GM23248 (cell line): ENCODE data around the gene PAFAH1B2. TPM values are rescaled to one million over a fixed set of nuclear protein-coding genes. Genes with fewer than 3 reads are reported as not detected.

Source experiments
- DNase-seq: peaks from one replicate; pipeline ENCODE4 v3.0.0-alpha.2; 2015
- H2AFZ ChIP-seq: fragments of 200-600 bp; sonication (generic); 2 replicates; pipeline ENCODE4 v1.6.1; 2016; ENCODE audit warnings: antibody characterized with exemption
- H3F3A ChIP-seq: fragments of 200-600 bp; sonication (generic); 2 replicates; pipeline ENCODE4 v1.6.1; 2016; ENCODE audit warnings: mild to moderate bottlenecking, antibody characterized with exemption, mixed run types; ENCODE audit not compliant: insufficient read depth
- H3K27ac ChIP-seq: fragments of 200-600 bp; sonication (generic); 2 replicates; pipeline ENCODE4 v1.5.1; 2016; ENCODE audit warnings: mild to moderate bottlenecking
- H3K27me3 ChIP-seq: fragments of 200-600 bp; sonication (generic); replicated peaks from 2 replicates; pipeline ENCODE4 v1.6.1; 2016; ENCODE audit warnings: mild to moderate bottlenecking; ENCODE audit not compliant: insufficient read depth
- H3K36me3 ChIP-seq: fragments of 200-600 bp; sonication (generic); 2 replicates; pipeline ENCODE4 v1.6.1; 2016; ENCODE audit warnings: low read depth, mild to moderate bottlenecking
- H3K4me1 ChIP-seq: fragments of 200-600 bp; sonication (generic); 2 replicates; pipeline ENCODE4 v1.6.1; 2016; ENCODE audit warnings: mild to moderate bottlenecking; ENCODE audit not compliant: insufficient read depth
- H3K4me2 ChIP-seq: fragments of 200-600 bp; sonication (generic); one replicate; pipeline ENCODE4 v1.6.1; 2016; ENCODE audit warnings: mild to moderate bottlenecking; ENCODE audit not compliant: unreplicated experiment
- H3K4me3 ChIP-seq: fragments of 200-600 bp; sonication (generic); 2 replicates; pipeline ENCODE4 v1.5.1; 2016; ENCODE audit warnings: mild to moderate bottlenecking
- H3K79me2 ChIP-seq: fragments of 200-600 bp; sonication (generic); 2 replicates; pipeline ENCODE4 v1.6.1; 2016; ENCODE audit warnings: mild to moderate bottlenecking; ENCODE audit not compliant: insufficient read depth
- H3K9ac ChIP-seq: fragments of 200-600 bp; sonication (generic); 2 replicates; pipeline ENCODE4 v1.6.1; 2016; ENCODE audit warnings: mild to moderate bottlenecking
- H3K9me2 ChIP-seq: fragments of 200-600 bp; sonication (generic); 2 replicates; pipeline ENCODE4 v1.6.1; 2016; ENCODE audit warnings: mixed run types, mild to moderate bottlenecking, moderate library complexity; ENCODE audit not compliant: insufficient read depth
- H3K9me3 ChIP-seq: fragments of 200-600 bp; sonication (generic); one replicate; pipeline ENCODE4 v1.6.1; 2017; ENCODE audit warnings: low read depth
- H4K20me1 ChIP-seq: fragments of 200-600 bp; sonication (generic); 2 replicates; pipeline ENCODE4 v1.6.0; 2016; ENCODE audit not compliant: insufficient read depth
- EZH2 ChIP-seq: fragments of 200-600 bp; sonication (generic); IDR thresholded peaks from 2 replicates; pipeline ENCODE4 v1.6.1; 2018; ENCODE audit warnings: antibody characterized with exemption, mild to moderate bottlenecking; ENCODE audit not compliant: insufficient read depth, poor library complexity, severe bottlenecking
- EZH2phosphoT487 ChIP-seq: fragments of 200-600 bp; sonication (generic); IDR thresholded peaks from 2 replicates; pipeline ENCODE4 v1.6.1; 2018; ENCODE audit warnings: antibody characterized with exemption, moderate library complexity, mild to moderate bottlenecking, low read depth; ENCODE audit not compliant: insufficient read depth
- WGBS, 2 experiments: methylation state at CpG; one replicate each; pipeline ENCODE4 v1.1.6; 2015 to 2017; ENCODE audit warnings: low lambda C conversion rate in 2 of 2, low coverage in 1 of 2; ENCODE audit errors: missing lambda C conversion rate in 2 of 2; 5-methylcytosine and 5-hydroxymethylcytosine counted together
- in situ Hi-C: fragments of 300-500 bp; cut with MboI; formaldehyde crosslinking; loops from 2 replicates; pipeline ENCODE4 v1.15.0; 2020
- polyA plus RNA-seq: library from polyadenylated mRNA; unstranded; fragments of >200 nt; fragmentation: Nextera tagmentation; extraction: Ambion mirVana; gene quantifications from 2 replicates; pipeline ENCODE4 v1.2.1, GENCODE V29; 2016
- total RNA-seq: library from RNA; depleted of rRNA; stranded (reverse); fragments of >200 nt; shearing (Covaris generic); gene quantifications from 2 replicates; pipeline ENCODE4 v1.2.3, GENCODE V29; 2014

Gene PAFAH1B2
- total and polyA plus RNA-seq, 2 experiments from 2014 or later = 116 to 140 TPM

- H3K4me3 ChIP-seq = peak overlapping the region; percentile 87
- H3K79me2 ChIP-seq = peaks cover 64% of the 10 kb centered on the region
- DNase-seq = no peak
- 0 out of 2 replicates have a peak, but pooled peaks cover 1% of the 10 kb centered on the region for H4K20me1 ChIP-seq
- 73 to 97% methylated on average over 3 to 4 of the region's 4 CpGs for WGBS, 2 experiments
- peak overlapping the region; percentile 53 for H3K27ac ChIP-seq
- no peaks in the 10 kb centered on the region for H3K36me3 ChIP-seq
- in situ Hi-C loops = no loop called here
- no peaks in the 10 kb centered on the region for H3K9me2 ChIP-seq
- peaks cover 31% of the 10 kb centered on the region for H3K4me1 ChIP-seq
- H3K9me3 ChIP-seq = no peaks in the 10 kb centered on the region
- H3F3A ChIP-seq = peaks cover 32% of the 10 kb centered on the region
- H3K9ac ChIP-seq = peak overlapping the region; percentile 79
- H3K4me2 ChIP-seq = peak overlapping the region; percentile 78
- no peaks in the 10 kb centered on the region for H3K27me3 ChIP-seq
- no peak for TF ChIP-seq EZH2phosphoT487
- no peak for TF ChIP-seq EZH2
- H2AFZ ChIP-seq = peak overlapping the region; percentile 55
Observed at GRCh38 chr11:117198613-117199012, 54.5 kb downstream of the PAFAH1B2 start.

- H3K36me3 ChIP-seq = peaks cover under 1% of the 10 kb centered on the region
- H2AFZ ChIP-seq = peak within 1 kb of the TSS; percentile 55
- peak; percentile 93 for DNase-seq
- peak within 1 kb of the TSS; percentile 87 for H3K4me3 ChIP-seq
- peaks cover 71% of the 10 kb centered on the region for H3K79me2 ChIP-seq
- peak within 1 kb of the TSS; percentile 78 for H3K4me2 ChIP-seq
- peaks cover 39% of the 10 kb centered on the region for H3F3A ChIP-seq
- TF ChIP-seq EZH2 (no peak), EZH2phosphoT487 (no peak)
- in situ Hi-C loops = no loop called here
- no peaks in the 10 kb centered on the region for H3K9me2 ChIP-seq
- H3K27me3 ChIP-seq = no peaks in the 10 kb centered on the region
- H3K9me3 ChIP-seq = no peaks in the 10 kb centered on the region
- peak within 1 kb of the TSS; percentile 53 for H3K27ac ChIP-seq
- H3K9ac ChIP-seq = peak within 1 kb of the TSS; percentile 79
- 23 to 24% methylated on average over 29 to 33 of the region's 34 CpGs for WGBS, 2 experiments
- H3K4me1 ChIP-seq = peaks cover 34% of the 10 kb centered on the region
- H4K20me1 ChIP-seq = 0 out of 2 replicates have a peak, but pooled peaks cover 2% of the 10 kb centered on the region
Observed at GRCh38 chr11:117199053-117199915, 55.2 kb downstream of the PAFAH1B2 start, which contains the start of gene TAGLN. TAGLN (plus strand) TSS chr11:117199370; CDS start chr11:117203014, 3,644 bp downstream.

GRCh38 chr11:117199916-117200812, 56.1 kb downstream of the PAFAH1B2 start:
- 56 to 57% methylated on average over 12 to 13 of the region's 13 CpGs for WGBS, 2 experiments
- Histone ChIP-seq H3K79me2 (peaks cover 78% of the 10 kb centered on the region), H3K4me1 (peaks cover 34% of the 10 kb centered on the region), H3K9me2 (no peaks in the 10 kb centered on the region), H3F3A (peaks cover 47% of the 10 kb centered on the region), H3K9ac (peak overlapping the region; percentile 79), H3K27me3 (no peaks in the 10 kb centered on the region), H3K4me2 (peak overlapping the region; percentile 78), H4K20me1 (0 out of 2 replicates have a peak, but pooled peaks cover 2% of the 10 kb centered on the region), H2AFZ (no peak overlapping the region), H3K4me3 (peak overlapping the region; percentile 87), H3K36me3 (peaks cover 8% of the 10 kb centered on the region), H3K27ac (peak overlapping the region; percentile 53), H3K9me3 (no peaks in the 10 kb centered on the region)
- in situ Hi-C loops = no loop called here
- TF ChIP-seq EZH2phosphoT487 (no peak), EZH2 (no peak)
- DNase-seq = no peak
